GM12874 (cell line): ENCODE data around the gene AK5.

Source experiments
- CTCF ChIP-seq: IDR thresholded peaks from 2 replicates; pipeline ENCODE4 v1.5.1; 2011; ENCODE audit warnings: low read depth, mild to moderate bottlenecking, control low read depth, low read length, moderate library complexity; ENCODE audit not compliant: insufficient read depth

Gene AK5

GRCh38 chr1:77339326-77339725, 57.5 kb downstream of the AK5 start:
- TF ChIP-seq CTCF = no peak

- no peak for TF ChIP-seq CTCF
Observed at GRCh38 chr1:77341195-77341594, 59.4 kb downstream of the AK5 start.

GRCh38 chr1:77342745-77343144, 60.9 kb downstream of the AK5 start:
- no peak for TF ChIP-seq CTCF

GRCh38 chr1:77347646-77348045, 65.8 kb downstream of the AK5 start:
- TF ChIP-seq CTCF = no peak

- no peak for TF ChIP-seq CTCF
Observed at GRCh38 chr1:77348549-77348948, 66.7 kb downstream of the AK5 start.

- no peak for TF ChIP-seq CTCF
Observed at GRCh38 chr1:77349275-77349674, 67.5 kb downstream of the AK5 start.

GRCh38 chr1:77350012-77350770, 68.4 kb downstream of the AK5 start:
- no peak for TF ChIP-seq CTCF
